ENCODE measurements around the gene NLGN4X.

The NLGN4X gene

DNA sequence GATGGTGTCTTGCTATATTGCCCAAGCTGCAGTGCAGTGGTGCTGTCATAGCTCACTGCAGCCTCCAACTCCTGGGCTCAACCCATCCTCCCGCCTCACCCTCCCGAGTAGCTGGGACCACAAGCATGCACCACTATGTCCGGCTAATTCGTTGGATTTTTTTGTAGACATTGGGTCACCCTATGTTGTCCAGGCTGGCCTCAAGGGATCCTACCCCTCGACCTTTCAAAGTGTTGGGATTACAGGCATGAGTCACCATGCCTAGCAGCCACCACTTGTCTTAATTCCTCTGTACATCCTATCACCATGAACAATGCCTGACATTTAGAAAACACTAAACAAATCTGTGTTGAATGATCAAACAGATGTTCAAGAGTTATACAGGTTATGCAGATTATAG lies 76.7 kb downstream of the NLGN4X start:
- no peak for DNase-seq

DNA sequence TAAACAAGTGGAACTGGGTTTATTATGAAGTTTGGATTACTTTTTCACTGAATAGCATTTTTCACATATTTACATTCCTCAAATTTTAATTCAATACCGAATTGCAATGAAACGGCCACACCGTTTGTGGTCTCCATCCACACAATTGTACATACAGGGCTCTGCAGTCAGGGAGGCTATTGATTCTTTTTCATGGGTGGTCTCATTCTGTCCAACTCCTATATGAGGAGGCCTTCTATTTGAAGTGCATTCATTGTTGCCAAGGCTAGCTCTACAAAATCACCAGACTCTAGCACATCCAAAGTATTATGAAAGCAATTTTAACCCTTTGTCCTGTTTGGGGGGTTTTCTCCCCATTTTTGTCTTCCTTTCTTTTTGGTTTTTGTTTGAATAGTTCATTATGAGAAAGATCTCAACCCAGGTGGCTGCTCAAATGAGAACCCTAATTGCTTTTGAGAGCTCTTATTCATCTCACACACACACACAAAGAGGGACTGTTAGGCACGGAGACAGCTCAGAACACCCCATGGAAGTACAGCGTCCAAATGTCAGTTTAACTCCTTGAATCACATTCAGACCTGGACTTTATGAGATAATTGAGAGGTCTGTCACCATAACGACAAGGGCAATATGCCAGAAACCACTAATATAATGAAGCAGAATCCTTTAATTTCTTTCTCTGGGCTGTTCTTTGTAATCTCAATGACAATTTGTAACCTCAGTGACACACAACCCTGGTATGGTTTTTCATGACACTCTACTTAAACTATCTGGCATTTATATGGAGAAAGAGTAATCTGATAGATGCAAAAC lies 79.4 kb downstream of the NLGN4X start:
- peak; percentile 60 to 94 (median 62) for DNase-seq

DNA sequence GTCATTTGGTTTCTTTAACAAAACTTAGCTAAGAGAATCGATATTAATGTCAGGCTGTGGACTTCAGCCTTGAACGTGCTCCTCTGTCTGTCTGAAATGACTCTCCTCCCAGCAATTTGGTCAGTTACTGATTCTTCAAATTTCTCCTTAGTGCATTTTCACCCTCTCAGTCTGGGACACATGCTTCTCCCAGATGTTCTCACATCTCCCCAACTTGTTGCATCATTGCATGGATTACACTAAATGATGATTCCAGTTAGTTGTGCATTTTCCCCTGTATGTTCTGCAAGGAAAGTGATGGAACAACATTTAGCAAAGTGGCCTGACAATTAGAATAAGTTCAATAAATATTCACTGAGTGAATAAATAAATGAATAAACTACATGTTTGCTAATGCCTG lies 94.4 kb downstream of the NLGN4X start:
- no peak for DNase-seq

DNA sequence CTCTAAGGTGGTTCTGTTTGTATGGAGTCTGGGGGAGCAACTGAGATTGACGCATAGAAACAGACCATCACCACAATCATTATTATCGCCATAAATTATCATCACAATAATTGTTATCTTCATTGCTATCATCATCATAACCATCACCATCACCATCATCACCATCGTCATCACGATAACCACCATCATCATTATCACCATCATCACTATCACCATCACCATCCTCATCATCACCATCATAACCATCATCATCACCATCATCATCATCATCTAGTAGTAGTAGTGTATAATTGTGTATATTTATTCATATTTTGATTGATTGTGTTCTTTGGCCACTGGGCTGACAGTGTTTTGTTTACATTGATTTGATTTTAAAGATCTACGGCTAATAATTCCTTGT lies 95.7 kb downstream of the NLGN4X start:
- no peak for DNase-seq

DNA sequence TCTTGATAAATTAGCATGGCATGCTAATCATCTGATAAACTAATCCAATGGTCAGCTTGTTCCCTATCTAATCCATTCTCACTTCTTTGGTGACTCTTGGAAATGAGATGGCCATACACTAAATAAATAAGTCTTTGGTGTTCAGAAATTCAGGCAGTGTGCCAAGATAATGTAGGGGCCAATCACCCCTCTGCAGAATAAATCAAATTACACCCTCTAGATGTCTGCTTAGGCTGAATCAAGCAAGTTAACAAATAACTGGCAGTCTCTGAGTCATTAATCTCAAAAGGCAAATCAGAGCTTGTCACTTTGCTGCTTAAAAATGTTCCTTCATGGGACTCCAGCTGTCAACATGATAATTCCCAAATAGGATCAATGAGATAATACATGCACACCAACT lies 97.4 kb downstream of the NLGN4X start:
- peak in 1 of 3 experiments; percentile 33 for DNase-seq

DNA sequence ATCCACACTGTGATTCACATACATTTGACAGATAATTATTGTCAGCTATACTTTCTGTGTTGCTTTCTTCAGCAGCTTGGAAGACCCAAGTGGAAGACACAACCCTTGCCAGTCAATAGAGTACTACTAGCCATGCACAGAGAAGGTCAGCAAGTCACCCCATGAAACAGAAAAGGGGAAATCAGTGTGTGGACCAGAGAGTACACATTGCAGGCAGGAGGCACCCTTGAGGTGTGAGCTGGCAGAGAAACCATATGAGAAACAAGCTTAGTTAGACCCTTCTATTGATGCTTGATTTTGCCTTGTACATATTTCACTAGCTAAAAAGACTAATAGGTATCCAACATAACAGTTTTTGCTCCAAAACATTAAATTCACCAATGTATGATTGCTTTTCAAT lies 99.5 kb downstream of the NLGN4X start:
- no peak for DNase-seq

DNA sequence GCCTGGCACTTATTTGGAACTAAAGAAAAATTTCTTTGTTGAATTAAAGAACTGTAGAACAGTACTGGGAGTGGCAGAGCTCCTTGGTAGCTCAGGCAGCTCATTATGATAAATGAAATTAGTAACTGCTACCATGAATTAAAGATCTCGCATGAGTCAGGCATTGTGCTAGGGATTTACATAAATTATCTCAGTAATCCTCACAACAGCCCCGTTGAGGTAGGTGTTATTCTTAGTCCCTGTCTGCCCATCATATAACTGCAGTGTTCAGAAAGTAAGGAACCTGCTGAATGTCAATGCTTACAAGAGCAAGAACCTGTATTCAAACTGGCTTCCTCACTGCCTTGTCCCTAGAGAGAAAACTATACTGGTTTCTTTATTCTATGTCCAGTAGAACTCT lies 108.3 kb downstream of the NLGN4X start:
- no peak for DNase-seq

DNA sequence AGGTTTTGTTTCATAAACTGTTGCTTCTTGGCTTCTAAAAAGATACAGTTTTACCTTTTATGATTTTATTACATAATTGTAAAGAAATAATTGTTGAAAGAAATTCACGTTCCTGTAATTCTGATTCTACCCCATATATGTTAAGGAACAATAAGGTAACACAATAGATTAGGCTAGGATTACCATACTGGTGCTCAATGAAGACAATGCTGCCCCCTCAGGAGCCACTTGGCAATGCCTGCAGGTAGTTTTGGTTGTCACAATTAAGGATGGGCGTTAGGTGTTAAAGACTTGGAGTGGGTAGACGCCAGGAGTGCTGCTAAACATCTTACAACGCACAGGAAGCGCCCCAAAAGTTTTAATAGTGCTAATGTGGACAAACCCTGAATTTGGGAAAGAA lies 133.2 kb downstream of the NLGN4X start:
- peak in 1 of 3 experiments; percentile 0 for DNase-seq

DNA sequence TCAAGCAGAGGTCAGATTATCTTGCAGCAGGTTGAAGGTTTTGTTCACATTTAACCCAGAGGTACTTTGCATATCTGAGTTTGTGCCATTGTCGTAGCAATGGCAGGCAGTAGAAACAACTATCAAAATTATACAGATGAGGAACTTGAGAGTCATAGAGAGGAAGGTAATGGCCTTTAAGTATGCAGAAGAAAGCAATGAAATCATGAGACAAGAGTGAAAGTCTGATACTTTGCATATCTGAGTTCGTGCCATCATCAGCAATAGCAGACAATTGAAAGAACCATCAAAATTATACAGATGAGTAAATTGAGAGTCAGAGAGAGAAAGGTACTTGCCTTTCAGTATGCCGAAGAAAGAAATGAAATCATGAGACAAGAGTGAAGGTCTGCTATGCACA lies 154.1 kb downstream of the NLGN4X start:
- DNase-seq: no peak

DNA sequence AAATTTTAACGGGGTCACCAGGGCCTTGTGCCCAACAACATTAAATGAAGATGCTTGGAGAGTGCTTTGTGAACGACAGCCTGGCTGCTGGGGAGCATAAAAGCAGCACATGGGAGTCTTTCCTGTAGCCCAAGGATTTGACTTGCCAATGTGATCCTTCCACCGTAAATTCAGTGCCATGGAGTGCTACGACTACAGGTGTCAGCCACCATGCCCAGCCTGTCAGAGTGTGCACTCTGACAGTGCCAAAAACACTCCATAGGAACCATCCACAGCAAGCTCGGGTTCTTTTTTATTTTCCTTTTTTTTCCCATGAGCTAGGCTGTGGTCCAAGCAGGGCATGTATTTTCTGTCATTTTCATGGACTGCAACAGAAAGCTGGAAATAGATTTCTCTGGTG lies 156.9 kb downstream of the NLGN4X start:
- no peak for DNase-seq

DNA sequence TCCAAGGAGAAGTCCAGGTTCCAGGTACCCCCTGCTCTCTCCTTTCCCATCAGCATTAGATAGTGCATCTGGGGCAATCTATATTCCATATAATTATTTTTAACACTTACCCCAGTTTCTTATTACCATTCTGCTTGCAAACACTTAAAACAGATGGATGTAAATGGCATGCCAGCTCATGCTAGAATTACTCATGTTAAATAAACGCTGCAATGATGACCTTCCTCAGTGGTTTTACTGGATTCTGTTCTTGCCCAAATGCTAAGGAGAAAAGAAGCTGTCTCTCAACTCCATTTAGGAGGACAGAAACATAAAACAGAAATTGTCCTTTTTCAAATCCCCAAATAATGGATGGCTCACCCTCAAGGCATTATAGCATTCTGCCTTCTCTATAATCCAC lies 161.1 kb downstream of the NLGN4X start:
- no peak for DNase-seq

DNA sequence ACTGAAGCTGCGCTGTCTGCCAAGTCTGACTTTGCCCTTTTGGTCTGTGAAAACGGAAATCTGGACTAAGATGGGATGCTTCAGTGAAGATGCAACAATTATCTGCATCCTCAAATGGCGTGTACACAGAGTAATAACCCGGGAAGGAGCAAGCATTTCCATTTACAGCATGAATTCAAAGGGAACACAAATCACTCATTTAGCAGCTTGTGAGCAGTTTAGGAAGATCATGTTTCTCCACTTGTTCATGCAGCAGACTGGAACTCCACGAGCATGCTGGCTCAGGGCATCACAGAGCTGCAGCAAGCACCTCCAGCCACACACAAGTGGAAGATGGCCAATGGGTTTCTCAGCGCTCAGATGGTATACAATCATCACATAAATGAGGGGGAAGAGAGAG lies 175.5 kb downstream of the NLGN4X start:
- peak; percentile 20 to 90 (median 75) for DNase-seq

DNA sequence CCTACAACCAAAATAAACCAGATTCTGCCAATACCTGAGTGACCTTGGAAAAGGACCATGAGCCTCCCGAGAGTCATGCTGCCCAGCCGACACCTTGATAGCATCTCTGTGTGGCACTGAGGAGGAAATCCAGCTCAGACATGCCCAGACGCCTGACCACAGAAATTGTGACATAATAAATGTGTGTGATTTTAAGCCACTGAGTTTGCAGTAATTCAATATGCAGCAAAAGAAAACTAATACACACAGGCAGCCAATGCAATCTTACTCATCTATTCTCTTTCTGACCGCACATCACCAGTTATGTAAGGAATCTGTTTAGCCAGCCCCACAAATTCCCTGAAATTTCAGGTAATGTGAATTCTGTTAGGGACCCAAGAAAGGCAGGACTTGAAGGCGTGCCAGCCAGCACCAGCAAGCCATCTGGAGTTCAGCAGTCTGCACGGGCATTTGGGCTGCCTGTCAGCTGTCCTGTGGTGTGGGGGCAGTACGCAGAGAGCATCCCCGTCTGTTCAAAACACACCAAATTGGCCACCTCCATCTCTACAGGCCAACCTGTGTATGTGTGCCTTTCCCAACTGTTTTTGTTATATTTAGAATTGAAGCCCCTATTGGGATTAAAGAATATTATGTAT lies 176.4 kb downstream of the NLGN4X start:
- DNase-seq: peak in 1 of 3 experiments; percentile 23

DNA sequence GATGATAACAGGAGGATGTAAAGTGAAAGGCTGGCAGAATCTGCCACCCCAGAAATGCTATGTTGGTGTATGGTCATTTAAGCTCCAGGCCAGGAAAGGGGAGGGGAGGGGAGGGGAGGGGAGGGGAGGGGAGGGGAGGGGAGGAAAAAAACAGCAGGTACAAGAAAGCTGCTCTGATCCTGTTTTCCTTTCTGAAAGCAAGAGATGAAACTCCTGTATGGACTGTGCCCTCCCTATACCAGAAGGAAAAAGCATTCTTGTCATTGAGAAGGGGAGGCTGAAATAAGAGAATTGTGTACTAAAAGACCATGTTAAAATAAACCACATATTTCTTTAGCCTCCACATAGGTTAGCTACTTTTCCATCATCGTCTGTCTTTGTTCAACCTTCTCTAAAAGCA lies 179.5 kb downstream of the NLGN4X start:
- DNase-seq: no peak

DNA sequence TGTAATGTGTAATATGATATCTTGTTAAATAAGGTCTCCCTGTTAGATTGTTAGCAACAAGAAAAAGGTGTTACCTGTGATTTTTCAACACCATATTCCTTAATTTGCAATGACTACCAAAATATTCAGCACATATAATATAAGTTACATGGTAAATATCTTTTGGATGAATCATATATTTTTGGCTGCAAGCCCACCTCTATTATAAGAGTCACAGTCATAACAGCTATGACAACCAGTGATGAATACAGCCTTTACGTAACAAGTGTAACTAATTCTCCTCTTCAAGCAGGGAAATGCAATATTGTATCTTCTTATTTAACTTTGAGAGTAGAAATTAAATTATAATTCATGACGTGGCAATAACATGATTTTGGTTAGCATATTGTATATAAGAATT lies 187.0 kb downstream of the NLGN4X start:
- peak in 1 of 3 experiments; percentile 41 for DNase-seq

DNA sequence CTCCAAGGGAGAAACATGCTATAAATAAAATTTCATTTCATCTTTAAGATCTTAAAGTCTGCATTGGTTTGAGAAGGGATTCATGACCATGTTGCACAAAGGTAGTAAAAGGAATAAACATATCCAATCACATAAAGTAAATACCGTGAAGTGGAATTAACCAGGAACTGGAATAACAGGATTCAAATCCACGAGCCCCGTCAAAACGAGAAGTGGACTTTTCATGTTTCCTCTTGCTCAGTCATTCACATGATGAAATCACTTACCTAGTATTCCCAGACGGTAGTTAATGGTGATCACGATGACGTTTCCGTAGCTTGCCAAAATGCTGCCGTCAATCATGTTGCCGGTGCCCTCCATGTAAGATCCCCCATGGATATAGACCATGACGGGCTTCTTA lies 199.7 kb downstream of the NLGN4X start:
- DNase-seq: no peak

DNA sequence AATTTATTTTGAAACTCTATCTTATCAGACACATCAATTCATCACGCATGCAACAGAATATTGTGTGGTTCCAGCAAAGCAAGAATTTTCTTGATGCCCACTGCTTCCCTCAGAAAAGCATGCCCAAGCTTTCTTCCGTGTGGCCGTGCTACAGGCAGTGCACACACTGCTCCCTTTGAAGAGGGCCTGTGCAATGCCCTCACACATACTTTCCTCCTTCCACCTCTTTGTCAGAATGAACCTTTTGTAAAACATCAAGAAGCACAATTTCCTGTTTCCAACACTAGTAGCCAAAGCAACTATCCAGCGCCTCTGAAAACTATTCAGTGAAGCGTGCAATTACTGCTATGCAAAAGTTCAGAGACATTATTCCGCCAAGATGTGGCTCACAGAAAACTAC lies 201.7 kb downstream of the NLGN4X start:
- DNase-seq: no peak

DNA sequence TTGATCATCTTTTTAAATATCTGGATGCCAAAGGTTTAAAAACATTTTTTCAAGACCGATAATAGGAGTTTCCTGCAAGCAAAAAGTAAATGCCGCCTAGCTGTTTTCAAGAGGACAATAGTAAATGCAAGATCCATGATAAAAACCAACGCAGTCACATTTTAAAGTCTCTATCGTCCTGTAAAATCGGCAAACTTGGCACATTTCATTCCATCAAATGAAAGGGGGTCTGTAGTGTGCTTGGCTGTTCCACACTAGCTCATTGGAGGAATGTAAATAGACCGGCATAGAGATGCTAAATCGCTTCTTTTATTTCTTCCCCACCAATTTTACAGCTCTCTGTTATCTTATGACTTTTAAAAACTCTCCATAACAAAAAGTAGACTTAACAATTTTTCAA lies 202.2 kb downstream of the NLGN4X start:
- no peak for DNase-seq

DNA sequence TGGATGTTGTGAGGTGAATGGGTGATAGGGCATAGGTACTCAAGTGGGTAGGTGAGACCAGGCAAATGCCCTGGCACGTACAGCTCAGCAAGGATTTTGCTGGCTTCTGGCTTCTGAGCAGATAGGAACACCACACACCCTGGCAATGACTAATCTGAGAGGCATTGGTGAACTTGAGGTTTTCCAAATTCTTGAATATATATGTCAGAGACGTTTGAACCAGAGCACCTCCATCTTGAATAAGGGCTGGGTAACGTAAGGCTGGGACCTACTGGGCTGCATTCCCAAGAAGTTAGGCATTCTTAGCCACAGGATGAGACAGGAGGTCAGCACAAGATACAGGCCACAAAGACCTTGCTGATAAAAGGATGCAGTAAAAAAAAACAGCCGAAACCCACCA lies 204.5 kb downstream of the NLGN4X start:
- DNase-seq: no peak

DNA sequence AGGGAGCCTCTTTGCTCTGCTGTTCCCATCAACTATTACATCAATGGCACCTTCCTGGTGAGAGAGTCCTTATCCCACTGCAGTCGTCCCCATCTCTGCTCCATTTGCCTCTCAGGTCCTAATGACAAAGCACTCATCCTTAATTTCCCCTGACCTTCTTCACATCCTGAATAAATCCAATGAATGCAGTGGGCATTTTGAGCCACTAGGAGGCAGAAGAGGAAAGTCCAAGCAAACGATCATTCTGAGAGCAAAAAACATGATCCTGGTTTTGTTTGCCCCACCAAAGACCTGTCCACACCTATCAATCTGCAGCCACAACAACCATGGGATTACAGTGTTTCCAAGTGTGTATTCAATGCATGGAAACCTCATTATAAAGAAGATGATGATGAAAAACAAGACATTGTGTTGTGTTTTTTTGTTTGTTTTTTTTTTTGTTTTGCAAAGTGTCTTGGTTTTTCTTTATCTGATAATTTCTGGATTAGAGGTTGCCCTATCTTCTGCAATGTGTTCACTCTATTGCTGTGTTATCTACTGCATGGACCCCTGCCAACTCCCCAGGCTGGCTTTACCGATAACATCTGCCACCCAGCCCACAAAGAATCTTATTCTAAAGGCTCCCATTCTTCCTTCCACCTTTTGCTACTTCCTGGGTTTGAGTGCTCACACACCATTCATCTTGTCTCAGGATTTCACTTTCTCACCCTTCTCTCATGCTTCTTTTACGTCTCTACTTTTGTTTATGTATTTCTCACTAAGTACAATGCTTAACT lies 207.2 kb downstream of the NLGN4X start:
- DNase-seq: peak; percentile 43 to 85 (median 69)

DNA sequence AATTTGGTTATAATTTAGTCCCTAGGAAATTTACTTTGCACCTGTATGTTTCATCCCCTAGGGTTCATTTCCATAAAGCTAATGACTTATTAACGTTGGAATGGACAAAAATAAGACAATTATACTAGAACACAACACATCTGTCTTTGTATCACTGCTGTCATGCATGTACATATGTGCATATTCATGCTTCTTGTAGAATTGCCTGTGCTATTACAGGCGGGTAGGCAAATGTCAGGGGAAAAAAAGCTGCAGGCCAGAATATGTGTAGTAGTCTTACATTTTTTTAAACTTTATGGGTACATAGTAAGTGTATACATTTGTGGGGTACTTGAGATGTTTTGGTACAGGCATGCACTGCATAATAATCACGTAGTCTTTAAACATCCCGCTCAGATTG lies 209.6 kb downstream of the NLGN4X start:
- no peak for DNase-seq

DNA sequence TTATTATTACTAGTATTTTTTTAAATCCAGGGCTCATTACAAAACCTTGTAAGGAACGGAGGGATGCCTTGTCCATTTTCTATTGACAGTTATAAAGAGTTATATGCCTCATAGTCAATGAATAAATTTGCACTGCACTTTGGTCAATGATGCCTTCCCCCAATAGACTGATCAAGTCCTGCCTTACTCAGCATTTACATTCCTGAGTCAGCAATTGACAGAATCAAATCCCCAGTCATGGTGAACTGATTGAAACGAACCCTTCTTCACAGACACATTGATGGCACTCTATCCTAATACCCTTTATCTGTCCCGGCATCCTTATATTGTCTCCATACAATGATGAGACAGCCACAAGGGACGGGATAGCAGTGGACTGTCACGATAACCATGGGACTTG lies 213.2 kb downstream of the NLGN4X start:
- DNase-seq: no peak

DNA sequence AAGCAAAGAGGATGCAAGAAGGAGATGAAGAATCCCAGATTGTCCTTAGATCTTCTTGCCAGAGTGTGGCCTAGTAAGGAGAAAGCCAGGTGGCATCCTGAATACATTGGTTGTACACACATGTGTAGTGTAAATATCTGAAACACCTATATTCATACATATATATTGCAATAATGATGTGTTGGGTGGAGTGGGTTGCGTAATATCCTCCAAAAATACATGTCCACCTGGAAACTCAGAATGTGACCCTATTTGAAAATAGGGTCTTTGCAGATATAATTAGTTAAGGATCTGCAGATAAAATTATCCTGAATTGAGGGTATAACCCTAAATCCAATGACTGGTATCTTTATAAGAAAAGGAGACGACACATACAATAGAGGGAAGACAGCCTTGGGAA lies 216.3 kb downstream of the NLGN4X start:
- no peak for DNase-seq

DNA sequence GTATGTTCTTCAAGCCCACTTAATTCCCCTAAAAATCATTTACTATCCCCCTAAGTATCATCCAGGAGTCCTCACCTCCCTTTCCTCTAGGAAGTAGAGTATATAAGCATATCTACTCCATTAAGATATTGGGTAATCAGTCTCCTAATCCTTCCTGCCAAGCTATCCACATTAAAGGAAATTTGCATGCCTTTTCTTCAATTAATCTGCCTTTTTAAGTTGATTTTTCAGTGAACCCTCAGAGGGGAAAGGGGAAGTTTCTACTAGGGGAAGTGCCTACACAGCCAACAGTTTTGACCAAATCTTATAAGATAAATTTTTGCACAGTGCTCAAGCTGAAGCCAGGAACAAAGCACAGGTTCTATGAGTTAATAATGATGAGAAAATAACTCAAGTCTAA lies 222.8 kb downstream of the NLGN4X start:
- DNase-seq: no peak

Data from NCI-H1417 (cell line).